NCI-H1694 treated with DMSO at 0.1 percent for 48 hours (cell line): ENCODE measurements around the gene FAM72A.
A peak's percentile ranks its signal among the peaks of the same experiment; 100 is the strongest.
"Not testable (repeated sequence)": the region's sequence is repeated elsewhere in the genome, so short reads cannot be mapped to it uniquely, and the experiment has no call there.

Experiments used
- DNase-seq: peaks from one replicate; lab custom pipeline; 2025; lab: John Stamatoyannopoulos, UW

The FAM72A gene

DNA sequence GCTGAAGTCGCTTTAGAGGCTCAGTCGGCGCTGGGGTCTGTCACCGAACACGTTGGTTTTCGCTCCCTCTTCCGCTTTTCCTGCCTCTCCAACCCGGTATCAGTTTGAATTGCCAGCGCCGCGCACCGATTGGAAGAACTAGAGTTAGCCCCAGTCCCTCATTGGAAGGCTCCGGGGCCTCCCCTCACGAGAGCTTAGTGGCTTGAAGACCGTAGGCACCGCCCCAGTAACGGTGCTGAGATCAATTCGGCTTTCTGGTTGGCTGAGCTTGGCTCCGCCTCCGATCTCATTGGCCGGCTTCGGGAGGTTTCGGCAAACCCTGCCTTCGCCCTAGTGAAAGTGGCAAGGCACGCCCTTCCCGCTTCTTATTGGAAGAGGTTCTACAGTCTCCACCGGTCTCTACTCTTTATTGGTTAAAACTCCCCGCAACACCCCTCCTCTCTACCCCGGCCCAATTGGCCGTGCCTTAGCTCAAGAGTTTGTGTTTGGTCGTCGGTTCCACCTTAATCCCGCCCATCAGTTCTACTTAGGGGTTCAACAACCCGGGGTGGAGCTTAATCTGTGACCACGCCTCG, at the start of gene FAM72A:
Gene FAM72A, minus strand, starts transcription at position 51 of the 575 bp plus-strand sequence. CDS start 814 bp downstream, outside the sequence.
- DNase-seq = peak; percentile 99

DNA sequence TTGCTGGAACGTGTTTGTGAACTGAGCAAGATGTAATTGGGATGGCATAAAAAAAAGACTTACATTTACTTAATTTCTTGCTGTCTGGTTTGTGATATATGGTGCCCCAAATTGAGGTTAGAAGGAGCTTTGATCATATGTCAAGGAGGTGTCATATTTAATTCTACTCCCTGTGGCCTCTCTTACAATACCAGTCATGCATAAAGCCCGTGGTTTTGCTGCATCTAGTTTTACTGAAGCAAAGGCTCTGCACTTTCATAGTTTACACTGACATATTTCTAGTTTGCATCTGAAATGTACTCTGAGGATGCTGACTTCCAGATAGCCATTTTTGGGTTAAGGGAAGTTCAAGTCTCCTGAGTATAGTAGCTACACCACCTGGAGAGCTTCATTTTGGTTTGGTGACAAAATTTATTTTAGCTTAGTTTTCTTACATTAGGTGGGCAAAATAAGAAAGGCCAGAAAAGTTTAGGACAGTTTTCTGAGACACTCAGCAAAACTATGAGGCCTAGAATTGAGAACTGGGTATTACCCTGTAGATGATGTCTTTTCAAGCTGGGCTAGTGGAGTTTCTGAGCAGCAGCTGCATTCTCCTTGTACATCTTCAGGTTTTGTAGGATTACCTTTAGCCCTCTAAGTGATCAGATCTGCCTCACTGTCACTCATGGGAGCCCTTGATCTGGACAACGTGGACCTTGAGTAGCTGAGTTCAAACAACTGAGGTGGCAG, 48.5 kb upstream of the FAM72A start:
- DNase-seq = not testable (repeated sequence)

DNA sequence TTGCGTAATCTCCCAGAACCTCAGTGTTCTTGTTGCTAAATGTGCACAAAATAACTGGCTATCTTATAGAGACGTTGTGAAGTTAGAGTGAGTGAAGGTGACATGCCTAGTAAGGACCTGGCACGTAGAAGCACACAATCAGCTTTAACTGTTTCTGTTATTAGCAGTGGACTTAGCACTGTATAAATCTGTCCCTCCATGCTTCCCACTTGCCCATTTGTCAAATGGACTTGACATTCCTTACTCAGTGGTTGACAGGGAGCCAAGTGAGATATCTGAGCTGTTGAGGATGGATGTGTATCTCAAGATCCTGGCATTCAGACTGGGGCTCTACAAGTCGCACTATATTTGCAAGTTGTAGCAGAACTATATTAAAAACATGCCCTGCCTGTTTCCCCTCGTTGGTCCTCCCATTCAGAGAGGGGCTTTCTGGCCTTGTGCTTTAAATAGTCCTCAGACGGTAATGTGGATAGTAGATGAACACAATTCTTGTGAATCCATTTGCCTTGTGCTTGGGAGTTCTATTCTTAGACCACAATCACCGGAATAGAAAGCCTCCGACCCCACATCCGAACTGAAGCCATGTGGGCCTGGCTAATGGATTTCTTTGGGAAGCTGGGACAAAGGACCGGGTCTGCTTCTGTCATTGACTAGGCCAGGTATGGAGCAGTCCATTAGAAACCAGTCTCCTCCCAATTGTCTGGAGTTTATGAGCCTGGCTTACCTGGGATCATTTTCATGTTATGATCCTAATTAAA, 43.7 kb upstream of the FAM72A start:
- not testable (repeated sequence) for DNase-seq

DNA sequence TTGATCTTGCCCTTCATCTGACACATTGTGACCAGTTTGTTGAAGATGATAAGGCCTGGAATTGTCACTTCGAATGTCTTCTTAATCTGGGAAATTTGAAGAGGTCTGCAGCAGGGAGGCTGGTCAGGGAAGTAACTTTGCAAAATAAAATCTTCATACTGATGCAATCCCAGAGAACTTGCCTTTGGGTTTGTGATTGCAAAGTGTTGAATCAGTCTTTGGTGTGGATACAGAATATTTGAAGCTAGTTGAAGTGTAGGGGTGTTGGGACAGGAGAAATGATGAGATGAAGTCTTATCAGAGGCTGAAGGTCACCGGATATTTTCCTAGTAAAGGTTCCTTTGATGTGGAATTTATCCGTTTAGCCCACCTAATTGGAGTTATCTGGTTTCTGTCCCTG, 42.8 kb upstream of the FAM72A start:
- not testable (repeated sequence) for DNase-seq

DNA sequence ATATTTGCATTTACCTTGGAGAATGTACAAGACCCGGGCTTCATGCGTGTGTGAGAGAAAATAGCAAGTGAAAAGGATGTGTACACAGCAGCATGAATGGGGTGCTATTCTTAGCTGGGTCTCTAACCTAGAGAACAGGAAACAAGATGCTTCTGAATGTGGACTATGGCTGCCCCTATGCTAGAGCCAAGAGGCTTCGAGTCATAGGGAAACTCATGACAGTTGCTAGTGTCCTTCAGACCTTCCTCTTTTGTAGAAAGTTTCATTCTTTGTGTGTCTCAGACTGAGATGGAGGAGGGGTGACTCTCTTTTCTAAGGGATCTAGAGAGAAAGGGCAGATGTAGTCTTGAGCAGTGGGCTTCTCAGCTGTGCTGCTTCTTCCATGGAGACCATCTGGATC, 40.7 kb upstream of the FAM72A start:
- DNase-seq = not testable (repeated sequence)

DNA sequence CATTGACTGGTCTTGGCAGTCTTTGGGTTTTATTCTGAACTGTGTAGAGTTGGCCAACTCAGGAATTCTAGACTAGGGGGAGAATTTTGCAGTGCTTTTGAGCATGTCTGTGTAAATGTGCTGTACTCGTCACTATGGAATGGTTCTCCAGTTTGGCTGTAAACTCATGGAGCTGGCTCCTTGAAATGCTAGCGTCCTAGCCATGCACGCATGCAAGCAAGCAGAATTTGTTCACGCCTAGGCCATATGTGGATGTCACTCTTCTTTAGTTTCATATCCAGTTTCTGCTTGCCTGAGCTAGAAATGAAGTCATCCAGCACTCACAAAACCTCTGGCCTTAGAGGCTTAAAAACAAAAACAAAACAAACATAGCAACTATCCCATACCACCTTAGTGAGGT, 37.6 kb upstream of the FAM72A start:
- not testable (repeated sequence) for DNase-seq

DNA sequence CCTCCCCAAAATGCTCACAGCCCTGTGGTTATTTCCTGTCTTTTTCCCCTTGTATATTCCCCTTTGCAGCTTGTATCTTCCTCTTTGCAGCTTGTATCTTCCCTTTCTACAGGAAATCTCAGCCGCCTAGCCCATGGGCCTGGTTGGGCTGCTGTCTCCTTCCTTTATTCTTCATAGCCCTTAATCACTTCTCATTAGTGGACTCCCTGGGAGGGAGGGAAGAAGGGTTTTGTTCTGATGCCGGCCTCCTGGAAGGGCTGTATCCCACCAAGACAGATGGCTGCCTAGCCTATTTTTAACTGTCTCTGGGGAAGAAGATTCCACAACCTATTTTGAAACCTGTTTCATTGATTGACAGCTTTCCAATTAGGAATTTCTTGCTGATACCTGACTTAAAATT, 32.6 kb upstream of the FAM72A start:
- not testable (repeated sequence) for DNase-seq

DNA sequence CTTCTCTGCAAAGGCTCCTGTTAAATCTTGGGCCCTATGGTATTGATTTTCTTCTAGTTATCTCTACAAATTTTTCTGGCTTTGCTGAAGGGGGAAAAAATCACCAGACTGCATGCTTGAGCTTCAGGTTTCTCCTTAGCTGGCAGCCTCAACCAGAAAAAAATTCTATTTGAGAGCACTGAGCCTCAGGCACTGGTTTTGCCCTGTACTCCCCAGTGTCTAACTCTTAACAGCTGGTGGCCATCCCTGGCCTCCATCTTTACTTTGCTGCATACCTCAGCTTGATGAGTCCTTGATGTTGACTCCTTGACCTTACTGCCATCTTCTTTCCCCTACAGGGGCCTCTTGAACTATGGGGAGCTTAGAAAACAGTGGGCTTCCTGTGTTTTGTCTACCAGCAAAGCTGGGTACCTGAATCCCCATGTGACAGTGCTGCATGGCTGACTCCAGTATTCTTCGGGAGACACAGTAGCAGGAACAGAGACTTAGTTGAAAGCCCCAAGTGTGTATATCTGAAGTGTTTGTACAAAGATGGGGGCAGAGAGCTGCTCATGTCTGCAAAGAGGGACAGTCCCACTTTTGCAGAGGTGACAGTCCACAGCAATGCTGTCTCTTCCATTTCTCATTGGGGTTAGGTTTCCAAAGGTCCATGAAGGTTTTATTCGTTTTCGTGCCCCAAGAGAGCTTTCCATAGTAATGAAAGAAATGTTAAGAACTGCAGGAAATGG, 31.7 kb upstream of the FAM72A start:
- not testable (repeated sequence) for DNase-seq

DNA sequence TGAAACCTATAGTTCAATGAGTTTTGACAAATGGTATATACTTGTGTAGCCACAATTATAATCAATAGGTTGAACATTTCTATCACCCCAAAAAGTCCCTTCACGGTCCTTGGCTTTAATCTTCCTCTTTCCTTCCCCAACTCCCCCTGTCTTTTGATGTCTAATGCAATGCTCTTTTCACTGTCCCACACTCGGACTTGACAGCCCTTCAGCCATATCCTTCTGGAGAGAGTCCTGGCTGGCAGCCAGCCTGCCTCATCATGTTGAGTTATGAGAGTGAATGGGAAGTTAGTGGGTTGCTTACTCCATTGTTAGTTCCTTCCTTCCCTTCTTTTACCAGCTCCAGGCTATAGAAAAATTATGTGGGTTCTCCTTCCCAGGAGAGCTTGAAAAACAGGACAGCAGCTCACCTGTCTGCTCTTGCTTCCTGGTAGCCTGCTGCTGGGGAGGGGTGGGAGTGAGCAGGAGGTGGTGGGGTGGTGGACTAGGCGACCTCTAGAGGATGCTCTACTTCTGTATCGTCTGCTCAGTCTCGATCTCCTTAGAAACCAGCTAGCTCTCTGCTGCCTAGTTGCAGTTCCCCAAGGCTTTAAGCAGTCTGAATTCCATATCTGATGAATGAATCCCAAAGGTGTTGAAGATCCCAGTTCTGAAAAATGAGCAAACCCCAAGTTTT, 30.5 kb upstream of the FAM72A start:
- DNase-seq = not testable (repeated sequence)

DNA sequence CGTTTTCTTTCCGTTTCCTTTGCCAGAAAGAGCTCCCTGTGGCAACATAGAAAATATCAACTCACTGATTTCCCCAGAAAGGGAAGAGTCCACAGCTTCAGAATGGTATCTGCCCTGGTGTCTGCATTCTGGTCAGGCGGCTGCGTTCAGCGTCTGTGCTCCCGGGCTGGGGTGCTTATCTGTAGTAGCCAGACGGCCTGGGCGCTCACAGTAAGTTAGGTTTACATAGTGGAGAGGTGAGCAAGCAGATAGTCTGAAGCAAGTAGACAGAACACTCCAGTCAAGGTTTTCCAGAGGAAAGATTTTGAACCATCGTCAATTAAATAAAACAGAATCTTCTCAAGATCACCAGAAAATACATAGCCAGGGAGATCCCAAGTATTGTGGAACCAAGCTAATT, 29.4 kb upstream of the FAM72A start:
- DNase-seq = not testable (repeated sequence)

DNA sequence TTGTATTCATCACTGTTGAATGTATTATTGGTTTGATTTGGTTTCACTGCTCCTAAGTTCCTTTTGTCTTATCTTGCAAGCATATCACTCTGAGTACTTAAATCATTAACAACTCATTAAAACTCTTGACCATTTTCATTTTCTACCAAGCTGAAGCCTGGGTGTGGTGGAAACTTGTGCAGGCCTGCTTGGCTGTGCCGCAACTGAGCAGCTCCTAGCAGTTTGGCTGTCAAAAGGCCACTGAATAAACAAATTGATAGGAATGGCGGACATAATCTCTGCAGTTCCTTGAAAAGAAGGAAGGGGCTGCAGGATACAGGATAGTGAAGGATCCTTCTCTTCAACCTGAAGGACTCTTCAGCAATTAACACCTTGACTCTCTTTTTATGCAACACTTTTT, 26.6 kb upstream of the FAM72A start:
- DNase-seq = not testable (repeated sequence)

DNA sequence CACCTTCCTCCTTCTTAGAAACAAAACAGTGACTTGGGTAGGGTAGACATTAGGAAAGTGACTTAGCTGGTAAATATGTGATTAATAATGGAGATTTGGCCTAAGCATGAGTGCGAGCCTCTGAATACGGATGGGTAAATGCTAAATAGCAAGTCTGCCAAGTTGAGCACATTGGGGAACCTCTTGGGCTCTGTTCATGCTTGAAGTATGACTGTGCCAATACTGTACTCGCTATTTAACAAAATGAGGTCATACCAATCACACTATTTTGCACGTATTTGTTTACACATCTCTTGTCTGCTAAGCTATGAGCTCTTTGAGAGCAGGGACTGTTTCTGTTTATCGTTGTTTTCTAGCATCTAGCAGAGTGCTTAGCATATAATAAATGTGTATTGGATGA, 24.2 kb upstream of the FAM72A start:
- DNase-seq = not testable (repeated sequence)

DNA sequence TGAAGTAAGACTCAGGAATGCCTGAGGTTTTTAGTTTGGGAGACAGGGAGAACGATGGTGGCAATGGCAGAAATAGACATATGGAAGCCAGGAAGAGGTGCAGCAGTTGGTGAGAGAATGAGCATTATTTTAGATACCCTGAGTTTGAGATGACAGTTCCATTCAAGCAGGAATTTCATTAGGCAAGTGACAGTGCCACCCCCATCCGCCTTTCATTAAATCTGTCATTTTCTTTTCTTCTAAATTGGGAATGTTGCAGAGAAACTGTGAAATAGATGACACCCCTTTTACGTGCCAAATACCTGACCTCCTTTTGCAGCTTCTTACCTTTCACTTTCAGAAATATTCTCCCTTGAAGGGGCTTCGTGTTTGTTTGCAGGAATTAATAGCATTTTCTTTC, 22.7 kb upstream of the FAM72A start:
- DNase-seq = not testable (repeated sequence)

DNA sequence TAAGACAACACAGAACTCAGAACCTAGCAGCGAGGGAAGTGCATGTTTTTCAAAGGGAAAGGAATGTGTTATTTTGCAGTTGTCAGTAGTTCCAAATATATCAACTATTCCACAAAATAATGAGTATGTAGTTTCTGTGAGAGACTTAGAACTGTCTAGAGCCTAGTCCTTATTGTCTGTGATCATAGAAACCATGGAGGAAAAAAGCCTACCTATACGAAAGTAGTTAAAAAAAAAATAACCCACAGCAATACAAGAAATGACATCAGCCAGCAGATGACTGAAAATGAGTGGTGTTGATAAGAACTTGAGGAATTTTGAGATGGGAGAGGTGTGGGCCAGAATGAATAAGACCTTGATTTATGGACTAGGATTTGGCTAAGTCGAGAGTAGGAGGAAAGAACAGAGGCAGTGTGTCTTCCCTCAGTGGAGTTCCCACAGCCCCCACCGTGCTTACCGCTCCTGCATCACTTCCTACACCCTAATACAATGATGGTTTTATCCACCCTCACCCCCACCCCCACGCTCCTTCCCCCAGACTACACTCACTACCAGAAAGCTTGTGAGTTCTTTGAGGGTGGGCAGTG, 21.6 kb upstream of the FAM72A start:
- not testable (repeated sequence) for DNase-seq

DNA sequence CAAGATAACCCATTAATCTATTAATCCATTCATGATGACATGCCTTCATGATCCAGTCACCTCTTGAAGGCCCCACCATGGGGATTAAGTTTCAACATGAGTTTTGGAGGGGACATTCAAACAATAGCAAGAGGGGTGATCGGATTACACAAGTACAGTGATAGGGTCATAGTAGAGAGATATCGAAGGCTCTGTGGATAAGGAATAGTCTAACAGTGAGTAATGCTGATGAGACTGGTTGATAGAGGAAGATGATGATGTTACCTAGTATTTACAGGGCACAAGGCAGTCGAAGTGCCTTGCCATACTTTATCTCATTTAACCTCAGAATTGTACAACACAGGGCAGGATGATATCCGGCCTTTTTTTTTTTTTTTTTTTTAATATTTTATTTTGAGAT, 18.9 kb upstream of the FAM72A start:
- DNase-seq = not testable (repeated sequence)

DNA sequence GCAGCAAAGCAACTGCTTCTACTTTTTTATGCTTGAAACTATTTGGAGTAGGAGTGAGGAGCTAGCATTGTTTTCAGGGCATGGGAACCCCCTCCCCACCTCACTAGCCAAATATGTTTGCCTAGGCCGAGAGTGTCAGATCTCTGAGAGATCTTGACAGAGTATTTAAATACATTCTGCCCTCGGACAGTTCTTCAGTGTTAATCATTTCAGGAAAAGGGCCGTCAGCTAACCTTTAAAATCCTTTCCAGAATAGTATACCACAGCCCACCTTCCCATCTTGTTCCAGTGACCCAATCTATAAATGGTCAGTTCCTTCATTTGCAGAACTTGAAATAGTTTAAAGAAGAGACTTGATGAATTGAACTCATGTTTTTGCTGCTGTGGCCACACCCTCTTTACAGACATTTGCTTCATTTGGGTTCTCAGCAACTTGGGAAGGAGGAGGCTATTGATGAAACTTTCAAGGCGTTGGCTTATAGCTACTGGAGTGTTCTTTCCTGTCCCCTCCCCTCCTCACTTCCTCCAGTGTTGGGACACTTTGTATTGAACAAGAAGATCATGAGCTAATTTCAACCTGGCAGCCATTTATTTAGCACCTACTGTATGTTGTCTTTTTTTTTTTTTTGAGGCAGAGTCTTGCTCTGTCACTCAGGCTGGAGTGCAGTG, 17.8 kb upstream of the FAM72A start:
- DNase-seq = not testable (repeated sequence)

DNA sequence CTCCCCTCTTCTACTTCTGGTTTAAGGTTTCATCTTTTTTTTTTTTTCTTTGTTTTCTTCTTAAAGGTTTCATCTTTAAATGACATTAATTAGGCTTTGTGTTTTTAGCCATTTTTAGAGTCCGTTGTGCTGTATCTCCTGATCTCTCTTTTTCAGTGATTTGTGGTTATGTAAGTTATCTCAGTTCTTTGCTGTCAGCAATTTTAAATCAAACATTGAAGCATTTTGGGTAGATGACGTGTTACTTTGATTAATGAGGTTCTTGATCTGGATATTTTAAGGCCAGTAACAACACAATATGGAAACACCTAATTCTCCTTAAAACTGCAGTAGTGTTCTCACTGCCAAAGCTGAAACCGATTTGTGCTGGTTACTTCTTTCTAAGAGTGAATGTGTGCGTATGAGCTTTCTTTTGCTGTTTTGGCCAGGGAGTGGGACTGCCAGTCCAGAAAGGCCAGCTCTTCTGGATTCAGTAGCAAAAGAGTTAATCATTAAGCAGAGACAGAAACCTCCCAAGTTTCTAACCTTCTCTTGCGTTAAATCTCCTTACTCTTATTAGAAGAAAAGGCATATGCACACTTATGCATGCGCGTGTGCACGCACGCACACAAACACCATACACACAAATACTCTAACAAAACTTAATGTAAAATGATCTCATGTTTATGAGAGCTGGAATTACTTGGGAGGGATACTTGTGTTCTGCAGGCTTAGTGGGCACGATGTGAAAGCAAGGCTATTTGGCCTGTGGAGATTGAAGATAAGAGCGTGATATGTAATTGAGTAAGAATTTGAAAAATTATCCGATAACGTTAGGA, 17.1 kb upstream of the FAM72A start:
- not testable (repeated sequence) for DNase-seq

DNA sequence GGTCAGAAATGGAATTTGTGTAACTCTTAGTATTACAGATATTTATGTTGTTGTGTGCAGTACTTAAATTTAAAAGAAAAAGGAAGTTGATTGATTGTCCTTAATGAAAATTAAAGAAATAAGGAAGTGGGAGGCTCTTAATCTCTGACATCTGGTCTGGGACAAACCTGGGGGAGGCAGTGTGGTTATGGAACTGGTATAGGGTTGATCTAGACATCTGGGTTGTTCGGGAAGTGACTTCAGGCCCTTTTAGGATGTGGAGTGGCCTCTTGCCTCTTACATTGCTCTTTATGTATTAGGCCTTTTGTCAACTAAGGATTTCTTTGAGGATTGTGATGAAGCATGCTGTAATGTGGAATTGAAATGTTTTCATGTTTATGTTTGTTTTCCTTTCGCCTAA, 16.1 kb upstream of the FAM72A start:
- DNase-seq = not testable (repeated sequence)

DNA sequence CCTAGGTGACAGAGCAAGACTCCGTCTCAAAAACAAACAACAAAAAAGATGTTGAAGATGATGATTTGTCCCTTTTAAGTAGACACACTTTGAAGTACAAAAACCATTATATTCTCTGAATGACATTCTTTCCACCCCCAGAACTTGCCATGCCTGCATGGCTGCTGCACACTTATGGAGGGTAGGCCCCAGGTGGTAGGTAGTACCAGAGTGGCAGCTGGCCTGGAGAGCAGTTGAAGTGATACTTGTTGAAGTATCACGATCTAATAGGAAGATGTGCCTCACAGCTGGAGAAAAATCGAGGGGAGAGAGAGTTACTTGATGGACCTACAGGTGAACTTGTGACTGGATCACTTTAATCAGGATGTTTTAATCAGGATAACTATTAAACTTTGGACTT, 15.6 kb upstream of the FAM72A start:
- DNase-seq = not testable (repeated sequence)
